Measurements from ENCODE around the gene DNAJB1. TPM values are rescaled to one million over a fixed set of nuclear protein-coding genes. Genes with fewer than 3 reads are reported as not detected.

Gene DNAJB1
- total and polyA plus RNA-seq, 10 of the 15 experiments (the other 5 are each of a cell fraction or from before 2014, with no cell fraction given), result 4.8 to 65.8 (median 34.9) TPM

- TF ChIP-seq JUNB (IDR thresholded peaks at IDR 0.05) (no peak), ZNF207 (IDR thresholded peaks at IDR 0.05; ENCODE audit: borderline replicate concordance) (peak; percentile 73; the same call in 1 of the 2 replicates), TAF1 (IDR thresholded peaks at IDR 0.05; ENCODE audit: borderline replicate concordance, low read depth, low read length) (peak; percentile 93), RAD21 (IDR thresholded peaks at IDR 0.05; ENCODE audit: insufficient read depth, low read depth, low read length) (no peak), CBX5 (IDR thresholded peaks at IDR 0.05; ENCODE audit: low read depth) (no peak), FOXM1 (IDR thresholded peaks at IDR 0.05; ENCODE audit: low read depth, low read length) (no peak), E4F1 (IDR thresholded peaks at IDR 0.05; ENCODE audit: borderline replicate concordance, partially characterized antibody) (no peak), SIX5 (IDR thresholded peaks at IDR 0.05; ENCODE audit: low read depth, low read length, severe bottlenecking) (no peak), ESRRA (IDR thresholded peaks at IDR 0.05; ENCODE audit: low read length) (no peak), ZSCAN29 (IDR thresholded peaks at IDR 0.05) (no peak), MYC (IDR thresholded peaks at IDR 0.05; ENCODE audit: insufficient read depth, insufficient read length, insufficient replicate concordance, low read length, severe bottlenecking) (peak; percentile 28), PRDM15 (CRISPR knock-in tag; IDR thresholded peaks at IDR 0.05) (no peak), ETV6 (conservative IDR thresholded peaks at IDR 0.05 in 1 of 2, IDR thresholded peaks at IDR 0.05 in 1 of 2; ENCODE audit: borderline replicate concordance in 1 of 2, low read depth in 1 of 2) (no peak), STAT1 (conservative IDR thresholded peaks at IDR 0.05) (peak; percentile 79; the same call in 1 of the 2 replicates), ASH2L (IDR thresholded peaks at IDR 0.05; ENCODE audit: borderline replicate concordance, low read depth) (no peak), ZBED1 (IDR thresholded peaks at IDR 0.05; ENCODE audit: borderline replicate concordance) (no peak)
- TF ChIP-seq, protein P1, sequence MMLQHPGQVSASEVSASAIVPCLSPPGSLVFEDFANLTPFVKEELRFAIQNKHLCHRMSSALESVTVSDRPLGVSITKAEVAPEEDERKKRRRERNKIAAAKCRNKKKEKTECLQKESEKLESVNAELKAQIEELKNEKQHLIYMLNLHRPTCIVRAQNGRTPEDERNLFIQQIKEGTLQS (IDR thresholded peaks at IDR 0.05; ENCODE audit: borderline replicate concordance, extremely low read depth, low read depth, low read length), result no peak
- TF ChIP-seq, protein P2, sequence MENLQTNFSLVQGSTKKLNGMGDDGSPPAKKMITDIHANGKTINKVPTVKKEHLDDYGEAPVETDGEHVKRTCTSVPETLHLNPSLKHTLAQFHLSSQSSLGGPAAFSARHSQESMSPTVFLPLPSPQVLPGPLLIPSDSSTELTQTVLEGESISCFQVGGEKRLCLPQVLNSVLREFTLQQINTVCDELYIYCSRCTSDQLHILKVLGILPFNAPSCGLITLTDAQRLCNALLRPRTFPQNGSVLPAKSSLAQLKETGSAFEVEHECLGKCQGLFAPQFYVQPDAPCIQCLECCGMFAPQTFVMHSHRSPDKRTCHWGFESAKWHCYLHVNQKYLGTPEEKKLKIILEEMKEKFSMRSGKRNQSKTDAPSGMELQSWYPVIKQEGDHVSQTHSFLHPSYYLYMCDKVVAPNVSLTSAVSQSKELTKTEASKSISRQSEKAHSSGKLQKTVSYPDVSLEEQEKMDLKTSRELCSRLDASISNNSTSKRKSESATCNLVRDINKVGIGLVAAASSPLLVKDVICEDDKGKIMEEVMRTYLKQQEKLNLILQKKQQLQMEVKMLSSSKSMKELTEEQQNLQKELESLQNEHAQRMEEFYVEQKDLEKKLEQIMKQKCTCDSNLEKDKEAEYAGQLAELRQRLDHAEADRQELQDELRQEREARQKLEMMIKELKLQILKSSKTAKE (IDR thresholded peaks at IDR 0.05; ENCODE audit: low read depth, poor library complexity, severe bottlenecking), result peak; percentile 18
- TF ChIP-seq, protein P3, sequence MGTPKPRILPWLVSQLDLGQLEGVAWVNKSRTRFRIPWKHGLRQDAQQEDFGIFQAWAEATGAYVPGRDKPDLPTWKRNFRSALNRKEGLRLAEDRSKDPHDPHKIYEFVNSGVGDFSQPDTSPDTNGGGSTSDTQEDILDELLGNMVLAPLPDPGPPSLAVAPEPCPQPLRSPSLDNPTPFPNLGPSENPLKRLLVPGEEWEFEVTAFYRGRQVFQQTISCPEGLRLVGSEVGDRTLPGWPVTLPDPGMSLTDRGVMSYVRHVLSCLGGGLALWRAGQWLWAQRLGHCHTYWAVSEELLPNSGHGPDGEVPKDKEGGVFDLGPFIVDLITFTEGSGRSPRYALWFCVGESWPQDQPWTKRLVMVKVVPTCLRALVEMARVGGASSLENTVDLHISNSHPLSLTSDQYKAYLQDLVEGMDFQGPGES (IDR thresholded peaks at IDR 0.05), result peak; percentile 65
These were observed 11.2 kb upstream of the DNAJB1 start, which contains the start of gene TECR (continued) for GRCh38 chr19:14529254-14530004.
